Cardiac septum (tissue), 1 donor: ENCODE measurements around the gene FGF12. TPM values are rescaled to one million over a fixed set of nuclear protein-coding genes. Genes with fewer than 3 reads are reported as not detected.

ENCODE experiments used
- DNase-seq: peaks from one replicate; pipeline ENCODE4 v3.0.0-alpha.2; 2020; ENCODE audit warnings: low spot score
- intact Hi-C: fragments of 100-400 bp; cut with DNase I; formaldehyde crosslinking; loops from one replicate; pipeline ENCODE4 v1.14.0; 2022
- total RNA-seq: library from RNA; stranded (reverse); fragmentation: NEBNext Ultra II Directional; extraction: Animal tissue kit (Norgen Biotek cat#: 25700); gene quantifications from one replicate; pipeline ENCODE4 v1.2.1, GENCODE V29; 2021
- donor health status: DM: no; HTN: no; CAD: no.

The FGF12 gene
- total RNA-seq, 1 donor from 2014 or later: 45.1 TPM

- DNase-seq: no peak
- intact Hi-C loops: no loop called here
Observed at GRCh38 chr3:192246847-192247559, 480.3 kb downstream of the FGF12 start.

GRCh38 chr3:192244591-192244990 is 482.8 kb downstream of the FGF12 start:
- DNase-seq: no peak
- intact Hi-C loops: no loop called here

- intact Hi-C loops: no loop called here
- no peak for DNase-seq
Observed at GRCh38 chr3:192239956-192240355, 487.4 kb downstream of the FGF12 start.

- intact Hi-C loops: no loop called here
- DNase-seq: no peak
Observed at GRCh38 chr3:192237992-192238608, 489.2 kb downstream of the FGF12 start.

GRCh38 chr3:192229866-192230265 is 497.5 kb downstream of the FGF12 start:
- intact Hi-C loops: no loop called here

GRCh38 chr3:192224634-192225155 is 502.6 kb downstream of the FGF12 start:
- DNase-seq: no peak
- intact Hi-C loops: no loop called here

More at GRCh38 chr3:192229866-192230265, 497.5 kb downstream of the FGF12 start:
- DNase-seq: no peak

- intact Hi-C loops: no loop called here
- DNase-seq: no peak
Observed at GRCh38 chr3:192223815-192224214, 503.5 kb downstream of the FGF12 start.

GRCh38 chr3:192220915-192221314 is 506.4 kb downstream of the FGF12 start:
- intact Hi-C loops: no loop called here
- no peak for DNase-seq

GRCh38 chr3:192219926-192220325 is 507.4 kb downstream of the FGF12 start:
- intact Hi-C loops: no loop called here
- no peak for DNase-seq

- no peak for DNase-seq
- intact Hi-C loops: no loop called here
Observed at GRCh38 chr3:192216067-192216466, 511.3 kb downstream of the FGF12 start.

GRCh38 chr3:192212979-192213378 is 514.4 kb downstream of the FGF12 start:
- intact Hi-C loops: no loop called here

GRCh38 chr3:192212335-192212734 is 515.0 kb downstream of the FGF12 start:
- intact Hi-C loops: no loop called here
- no peak for DNase-seq

More at GRCh38 chr3:192212979-192213378, 514.4 kb downstream of the FGF12 start:
- DNase-seq: no peak

GRCh38 chr3:192207651-192208050 is 519.7 kb downstream of the FGF12 start:
- intact Hi-C loops: no loop called here
- no peak for DNase-seq

GRCh38 chr3:192207239-192207638 is 520.1 kb downstream of the FGF12 start:
- no peak for DNase-seq
- intact Hi-C loops: no loop called here

GRCh38 chr3:192194085-192194484 is 533.3 kb downstream of the FGF12 start:
- DNase-seq: no peak
- intact Hi-C loops: no loop called here

GRCh38 chr3:192188218-192188835 is 539.0 kb downstream of the FGF12 start:
- intact Hi-C loops: no loop called here
- no peak for DNase-seq

GRCh38 chr3:192187485-192188051 is 539.8 kb downstream of the FGF12 start:
- no peak for DNase-seq
- intact Hi-C loops: no loop called here

GRCh38 chr3:192186498-192186897 is 540.8 kb downstream of the FGF12 start:
- intact Hi-C loops: no loop called here

GRCh38 chr3:192186045-192186444 is 541.3 kb downstream of the FGF12 start:
- intact Hi-C loops: no loop called here
- no peak for DNase-seq

More at GRCh38 chr3:192186498-192186897, 540.8 kb downstream of the FGF12 start:
- no peak for DNase-seq

- intact Hi-C loops: no loop called here
- DNase-seq: no peak
Observed at GRCh38 chr3:192183109-192183508, 544.2 kb downstream of the FGF12 start.
